A375 (cell line): ENCODE data around the gene POLE. TPM values are rescaled to one million over a fixed set of nuclear protein-coding genes. Genes with fewer than 3 reads are reported as not detected.

ENCODE experiments used
- small RNA-seq: library from RNA; depleted of rRNA; stranded (forward); fragments of <200 nt; gene quantifications from one replicate; pipeline ENCODE3, GENCODE V24; 2014
- total RNA-seq: library from RNA; depleted of rRNA; stranded (reverse); fragments of >200 nt; shearing (Covaris generic); gene quantifications from 2 replicates; pipeline ENCODE4 v1.2.3, GENCODE V29; 2014; rRNA removed

POLE gene, protein sequence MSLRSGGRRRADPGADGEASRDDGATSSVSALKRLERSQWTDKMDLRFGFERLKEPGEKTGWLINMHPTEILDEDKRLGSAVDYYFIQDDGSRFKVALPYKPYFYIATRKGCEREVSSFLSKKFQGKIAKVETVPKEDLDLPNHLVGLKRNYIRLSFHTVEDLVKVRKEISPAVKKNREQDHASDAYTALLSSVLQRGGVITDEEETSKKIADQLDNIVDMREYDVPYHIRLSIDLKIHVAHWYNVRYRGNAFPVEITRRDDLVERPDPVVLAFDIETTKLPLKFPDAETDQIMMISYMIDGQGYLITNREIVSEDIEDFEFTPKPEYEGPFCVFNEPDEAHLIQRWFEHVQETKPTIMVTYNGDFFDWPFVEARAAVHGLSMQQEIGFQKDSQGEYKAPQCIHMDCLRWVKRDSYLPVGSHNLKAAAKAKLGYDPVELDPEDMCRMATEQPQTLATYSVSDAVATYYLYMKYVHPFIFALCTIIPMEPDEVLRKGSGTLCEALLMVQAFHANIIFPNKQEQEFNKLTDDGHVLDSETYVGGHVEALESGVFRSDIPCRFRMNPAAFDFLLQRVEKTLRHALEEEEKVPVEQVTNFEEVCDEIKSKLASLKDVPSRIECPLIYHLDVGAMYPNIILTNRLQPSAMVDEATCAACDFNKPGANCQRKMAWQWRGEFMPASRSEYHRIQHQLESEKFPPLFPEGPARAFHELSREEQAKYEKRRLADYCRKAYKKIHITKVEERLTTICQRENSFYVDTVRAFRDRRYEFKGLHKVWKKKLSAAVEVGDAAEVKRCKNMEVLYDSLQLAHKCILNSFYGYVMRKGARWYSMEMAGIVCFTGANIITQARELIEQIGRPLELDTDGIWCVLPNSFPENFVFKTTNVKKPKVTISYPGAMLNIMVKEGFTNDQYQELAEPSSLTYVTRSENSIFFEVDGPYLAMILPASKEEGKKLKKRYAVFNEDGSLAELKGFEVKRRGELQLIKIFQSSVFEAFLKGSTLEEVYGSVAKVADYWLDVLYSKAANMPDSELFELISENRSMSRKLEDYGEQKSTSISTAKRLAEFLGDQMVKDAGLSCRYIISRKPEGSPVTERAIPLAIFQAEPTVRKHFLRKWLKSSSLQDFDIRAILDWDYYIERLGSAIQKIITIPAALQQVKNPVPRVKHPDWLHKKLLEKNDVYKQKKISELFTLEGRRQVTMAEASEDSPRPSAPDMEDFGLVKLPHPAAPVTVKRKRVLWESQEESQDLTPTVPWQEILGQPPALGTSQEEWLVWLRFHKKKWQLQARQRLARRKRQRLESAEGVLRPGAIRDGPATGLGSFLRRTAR (N-terminal part only)
- total RNA-seq, result 84.5 and 95.1 TPM in 2 replicates

GRCh38 chr12:132687211-132688164 lies at the start of gene POLE, which contains the start of gene PXMP2:
POLE (minus strand) TSS chr12:132687342; CDS start chr12:132687315, 27 bp downstream.
PXMP2 (plus strand) TSS chr12:132687587; CDS start chr12:132687671, 84 bp downstream.

DNA sequence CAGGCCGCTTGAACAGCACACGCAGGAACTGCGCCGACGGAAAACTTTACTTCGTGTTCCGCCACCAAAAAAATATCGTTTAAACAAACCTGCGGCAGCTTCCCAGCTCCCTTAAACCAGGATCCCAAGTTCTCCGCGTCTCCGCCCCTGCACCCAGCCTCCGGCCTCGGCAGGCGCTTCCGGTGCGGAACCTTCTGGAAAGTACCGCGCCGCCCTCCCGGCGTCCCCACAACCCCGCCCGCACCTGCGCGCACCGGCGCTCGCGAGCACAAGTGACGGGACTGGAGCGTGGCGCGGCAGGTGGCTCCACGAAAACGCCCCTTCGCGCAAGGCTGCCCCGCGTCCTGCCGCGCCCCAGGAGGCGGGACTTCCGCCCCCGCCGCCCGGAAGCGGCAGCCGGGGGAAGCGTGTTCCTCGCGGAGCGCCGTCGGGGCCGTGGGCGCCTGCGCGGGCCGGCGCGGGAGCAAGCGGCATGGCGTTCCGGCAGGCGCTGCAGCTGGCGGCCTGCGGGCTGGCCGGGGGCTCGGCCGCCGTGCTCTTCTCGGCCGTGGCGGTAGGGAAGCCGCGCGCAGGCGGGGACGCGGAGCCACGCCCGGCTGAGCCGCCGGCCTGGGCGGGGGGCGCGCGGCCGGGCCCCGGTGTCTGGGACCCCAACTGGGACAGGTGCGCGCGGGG lies 23.4 kb upstream of the POLE start, which contains the start of gene PGAM5:
PGAM5 (plus strand) TSS at position 438 of the 675 bp plus-strand sequence; CDS start at position 473, 35 bp downstream.

DNA sequence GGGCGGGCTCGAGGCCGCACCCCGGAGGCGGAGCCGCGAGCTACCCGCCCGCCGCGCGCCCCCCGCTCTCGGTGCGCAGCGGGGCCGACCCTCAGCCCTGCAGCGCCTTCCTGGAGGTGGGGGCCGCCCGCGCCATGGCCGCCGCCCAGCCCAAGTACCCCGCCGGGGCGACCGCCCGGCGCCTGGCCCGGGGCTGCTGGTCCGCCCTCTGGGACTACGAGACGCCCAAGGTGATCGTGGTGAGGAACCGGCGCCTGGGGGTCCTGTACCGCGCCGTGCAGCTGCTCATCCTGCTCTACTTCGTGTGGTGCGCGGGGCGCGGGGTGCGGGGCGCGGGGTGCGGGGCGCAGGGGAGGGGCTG lies 68.5 kb downstream of the POLE start, which contains the start of gene P2RX2:
P2RX2 (plus strand) TSS at position 94 of the 361 bp plus-strand sequence; CDS start at position 135, 41 bp downstream.

GRCh38 chr12:132610051-132610759 lies 76.9 kb downstream of the POLE start, which contains the start of gene LRCOL1:
LRCOL1 (minus strand) TSS chr12:132610582; CDS start chr12:132606251, 4,331 bp downstream.

Small RNA genes within 50 kb of the gene (small RNA-seq; reads per million reads assigned to genes)
- gene MIR6763 (not detected), gene RNA5SP379 (1.3 reads per million, percentile 63 among the genes with 10 or more reads in this experiment)

Other genes with a start within 250 kb of the POLE start
- 11.3 and 17.9 TPM in 2 replicates for gene FBRSL1, start 197.2 kb downstream of the POLE start, total RNA-seq
- 0.19 TPM in 1 of 2 replicates, not detected in the other for gene LRCOL1, start 76.8 kb downstream of the POLE start, total RNA-seq
- gene P2RX2, start 68.6 kb downstream of the POLE start, total RNA-seq, result not detected in 2 replicates
- gene PXMP2, start 245 bp upstream of the POLE start, total RNA-seq, result 39.6 and 55.4 TPM in 2 replicates
- 81.7 and 104 TPM in 2 replicates for gene PGAM5, start 23.5 kb upstream of the POLE start, total RNA-seq
- 48.1 and 58.6 TPM in 2 replicates for gene ANKLE2, start 74.5 kb upstream of the POLE start, total RNA-seq
- 74.9 and 86.3 TPM in 2 replicates for gene GOLGA3, start 141.5 kb upstream of the POLE start, total RNA-seq
- gene CHFR, start 200.3 kb upstream of the POLE start, total RNA-seq, result 17.1 and 20.9 TPM in 2 replicates